ENCODE data around the gene DNAJB12.

DNA sequence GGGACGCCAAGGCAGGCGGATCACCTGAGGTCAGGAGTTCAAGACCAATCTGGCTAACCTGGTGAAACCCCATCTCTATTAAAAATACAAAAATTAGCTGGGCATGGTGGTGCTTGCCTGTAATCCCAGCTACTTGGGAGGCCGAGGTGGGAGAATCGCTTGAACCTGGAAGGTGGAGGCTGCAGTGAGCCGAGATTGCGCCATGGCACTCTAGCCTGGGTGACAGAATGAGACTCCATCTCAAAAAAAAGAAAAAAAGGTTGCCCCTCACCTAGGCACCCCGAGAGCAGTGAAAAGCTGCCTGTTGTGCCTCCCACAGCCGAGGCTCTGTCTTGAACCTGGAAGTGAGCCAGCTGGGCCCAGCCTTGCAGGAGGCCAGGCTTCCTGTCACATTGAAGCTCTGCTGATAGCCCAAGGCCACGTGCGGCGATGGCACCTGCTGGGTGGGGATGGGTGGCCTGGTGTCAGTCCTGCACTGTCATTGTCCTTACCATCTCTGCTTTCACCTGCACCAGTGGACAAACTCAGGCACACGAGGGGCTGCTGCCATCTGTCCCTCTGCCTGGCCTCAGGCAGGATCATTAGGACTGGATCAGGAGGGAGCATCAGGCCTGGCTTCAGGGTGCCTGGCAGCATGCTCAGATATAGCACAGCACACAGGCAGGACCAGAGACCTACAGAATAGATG, 37.8 kb downstream of the DNAJB12 start:
- TF ChIP-seq RAD21 (IDR thresholded peaks at IDR 0.05; ENCODE audit: low read depth), result no peak
- TF ChIP-seq, protein P1, sequence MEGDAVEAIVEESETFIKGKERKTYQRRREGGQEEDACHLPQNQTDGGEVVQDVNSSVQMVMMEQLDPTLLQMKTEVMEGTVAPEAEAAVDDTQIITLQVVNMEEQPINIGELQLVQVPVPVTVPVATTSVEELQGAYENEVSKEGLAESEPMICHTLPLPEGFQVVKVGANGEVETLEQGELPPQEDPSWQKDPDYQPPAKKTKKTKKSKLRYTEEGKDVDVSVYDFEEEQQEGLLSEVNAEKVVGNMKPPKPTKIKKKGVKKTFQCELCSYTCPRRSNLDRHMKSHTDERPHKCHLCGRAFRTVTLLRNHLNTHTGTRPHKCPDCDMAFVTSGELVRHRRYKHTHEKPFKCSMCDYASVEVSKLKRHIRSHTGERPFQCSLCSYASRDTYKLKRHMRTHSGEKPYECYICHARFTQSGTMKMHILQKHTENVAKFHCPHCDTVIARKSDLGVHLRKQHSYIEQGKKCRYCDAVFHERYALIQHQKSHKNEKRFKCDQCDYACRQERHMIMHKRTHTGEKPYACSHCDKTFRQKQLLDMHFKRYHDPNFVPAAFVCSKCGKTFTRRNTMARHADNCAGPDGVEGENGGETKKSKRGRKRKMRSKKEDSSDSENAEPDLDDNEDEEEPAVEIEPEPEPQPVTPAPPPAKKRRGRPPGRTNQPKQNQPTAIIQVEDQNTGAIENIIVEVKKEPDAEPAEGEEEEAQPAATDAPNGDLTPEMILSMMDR (IDR thresholded peaks at IDR 0.05 in 2 of 3, conservative IDR thresholded peaks at IDR 0.05 in 1 of 3; ENCODE audit: borderline replicate concordance in 1 of 3, insufficient read depth in 1 of 3, low read depth in 2 of 3, low read length in 2 of 3), result no peak
- no peak for TF ChIP-seq SP1 (IDR thresholded peaks at IDR 0.05; ENCODE audit: low read depth)
- no peak for TF ChIP-seq POLR2AphosphoS5 (IDR thresholded peaks at IDR 0.05; ENCODE audit: low read depth, low read length)
- no peak for TF ChIP-seq POLR2A (IDR thresholded peaks at IDR 0.05; ENCODE audit: borderline replicate concordance, extremely low read depth, insufficient read depth, insufficient read length)
- TF ChIP-seq EZH2 (IDR thresholded peaks at IDR 0.05), result no peak
- TF ChIP-seq, protein P2, sequence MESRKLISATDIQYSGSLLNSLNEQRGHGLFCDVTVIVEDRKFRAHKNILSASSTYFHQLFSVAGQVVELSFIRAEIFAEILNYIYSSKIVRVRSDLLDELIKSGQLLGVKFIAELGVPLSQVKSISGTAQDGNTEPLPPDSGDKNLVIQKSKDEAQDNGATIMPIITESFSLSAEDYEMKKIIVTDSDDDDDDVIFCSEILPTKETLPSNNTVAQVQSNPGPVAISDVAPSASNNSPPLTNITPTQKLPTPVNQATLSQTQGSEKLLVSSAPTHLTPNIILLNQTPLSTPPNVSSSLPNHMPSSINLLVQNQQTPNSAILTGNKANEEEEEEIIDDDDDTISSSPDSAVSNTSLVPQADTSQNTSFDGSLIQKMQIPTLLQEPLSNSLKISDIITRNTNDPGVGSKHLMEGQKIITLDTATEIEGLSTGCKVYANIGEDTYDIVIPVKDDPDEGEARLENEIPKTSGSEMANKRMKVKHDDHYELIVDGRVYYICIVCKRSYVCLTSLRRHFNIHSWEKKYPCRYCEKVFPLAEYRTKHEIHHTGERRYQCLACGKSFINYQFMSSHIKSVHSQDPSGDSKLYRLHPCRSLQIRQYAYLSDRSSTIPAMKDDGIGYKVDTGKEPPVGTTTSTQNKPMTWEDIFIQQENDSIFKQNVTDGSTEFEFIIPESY (IDR thresholded peaks at IDR 0.05; ENCODE audit: extremely low read depth, insufficient replicate concordance, low read length), result no peak
- no peak for TF ChIP-seq CEBPB (IDR thresholded peaks at IDR 0.05; ENCODE audit: low read depth)
- TF ChIP-seq, protein P3, sequence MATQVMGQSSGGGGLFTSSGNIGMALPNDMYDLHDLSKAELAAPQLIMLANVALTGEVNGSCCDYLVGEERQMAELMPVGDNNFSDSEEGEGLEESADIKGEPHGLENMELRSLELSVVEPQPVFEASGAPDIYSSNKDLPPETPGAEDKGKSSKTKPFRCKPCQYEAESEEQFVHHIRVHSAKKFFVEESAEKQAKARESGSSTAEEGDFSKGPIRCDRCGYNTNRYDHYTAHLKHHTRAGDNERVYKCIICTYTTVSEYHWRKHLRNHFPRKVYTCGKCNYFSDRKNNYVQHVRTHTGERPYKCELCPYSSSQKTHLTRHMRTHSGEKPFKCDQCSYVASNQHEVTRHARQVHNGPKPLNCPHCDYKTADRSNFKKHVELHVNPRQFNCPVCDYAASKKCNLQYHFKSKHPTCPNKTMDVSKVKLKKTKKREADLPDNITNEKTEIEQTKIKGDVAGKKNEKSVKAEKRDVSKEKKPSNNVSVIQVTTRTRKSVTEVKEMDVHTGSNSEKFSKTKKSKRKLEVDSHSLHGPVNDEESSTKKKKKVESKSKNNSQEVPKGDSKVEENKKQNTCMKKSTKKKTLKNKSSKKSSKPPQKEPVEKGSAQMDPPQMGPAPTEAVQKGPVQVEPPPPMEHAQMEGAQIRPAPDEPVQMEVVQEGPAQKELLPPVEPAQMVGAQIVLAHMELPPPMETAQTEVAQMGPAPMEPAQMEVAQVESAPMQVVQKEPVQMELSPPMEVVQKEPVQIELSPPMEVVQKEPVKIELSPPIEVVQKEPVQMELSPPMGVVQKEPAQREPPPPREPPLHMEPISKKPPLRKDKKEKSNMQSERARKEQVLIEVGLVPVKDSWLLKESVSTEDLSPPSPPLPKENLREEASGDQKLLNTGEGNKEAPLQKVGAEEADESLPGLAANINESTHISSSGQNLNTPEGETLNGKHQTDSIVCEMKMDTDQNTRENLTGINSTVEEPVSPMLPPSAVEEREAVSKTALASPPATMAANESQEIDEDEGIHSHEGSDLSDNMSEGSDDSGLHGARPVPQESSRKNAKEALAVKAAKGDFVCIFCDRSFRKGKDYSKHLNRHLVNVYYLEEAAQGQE (IDR thresholded peaks at IDR 0.05; ENCODE audit: low read depth), result no peak
- TF ChIP-seq SIN3A (IDR thresholded peaks at IDR 0.05; ENCODE audit: low read depth), result no peak
- peak; percentile 61 for TF ChIP-seq TCF7L2 (IDR thresholded peaks at IDR 0.05; ENCODE audit: borderline replicate concordance, extremely low read depth, insufficient read depth, insufficient read length)
- no peak for TF ChIP-seq YY1 (IDR thresholded peaks at IDR 0.05; ENCODE audit: extremely low read depth, insufficient replicate concordance, low read depth, low read length)

All from HCT116 (cell line).